HG03175 (cell line): Measurements from ENCODE around the gene WAPL.

Experiments used
- ATAC-seq: cut with Tn5 transposase; IDR thresholded peaks from one replicate; pipeline ENCODE4 v1.9.1; 2021; ENCODE audit warnings: mild to moderate bottlenecking, moderate library complexity; ENCODE audit not compliant: unreplicated experiment

WAPL gene

GRCh38 chr10:86524225-86524962, 2.8 kb upstream of the WAPL start:
- ATAC-seq, result no peak

- no peak for ATAC-seq
Measured at GRCh38 chr10:86523348-86523747, 1.8 kb upstream of the WAPL start.

- no peak for ATAC-seq
Measured at GRCh38 chr10:86522510-86522855, 891 bp upstream of the WAPL start.

- ATAC-seq, result peak; percentile 22
Measured at GRCh38 chr10:86520871-86521677, 518 bp downstream of the WAPL start.

- ATAC-seq, result no peak
Measured at GRCh38 chr10:86518781-86519180, 2.8 kb downstream of the WAPL start.

GRCh38 chr10:86512137-86512536, 9.5 kb downstream of the WAPL start:
- no peak for ATAC-seq

- ATAC-seq, result no peak
Measured at GRCh38 chr10:86511027-86511865, 10.3 kb downstream of the WAPL start.

GRCh38 chr10:86509145-86509544, 12.4 kb downstream of the WAPL start:
- no peak for ATAC-seq

GRCh38 chr10:86508217-86508616, 13.4 kb downstream of the WAPL start:
- no peak for ATAC-seq

- no peak for ATAC-seq
Measured at GRCh38 chr10:86506499-86506898, 15.1 kb downstream of the WAPL start.

GRCh38 chr10:86506062-86506461, 15.5 kb downstream of the WAPL start:
- ATAC-seq, result no peak

- no peak for ATAC-seq
Measured at GRCh38 chr10:86504510-86504909, 17.1 kb downstream of the WAPL start.

GRCh38 chr10:86500846-86501245, 20.7 kb downstream of the WAPL start:
- no peak for ATAC-seq

- ATAC-seq, result no peak
Measured at GRCh38 chr10:86498598-86498997, 23.0 kb downstream of the WAPL start.

- no peak for ATAC-seq
Measured at GRCh38 chr10:86497621-86498020, 24.0 kb downstream of the WAPL start.

- ATAC-seq, result no peak
Measured at GRCh38 chr10:86489960-86490612, 31.5 kb downstream of the WAPL start.

GRCh38 chr10:86489071-86489810, 32.4 kb downstream of the WAPL start:
- ATAC-seq, result no peak

GRCh38 chr10:86486856-86487255, 34.7 kb downstream of the WAPL start:
- no peak for ATAC-seq

GRCh38 chr10:86483664-86484063, 37.9 kb downstream of the WAPL start:
- ATAC-seq, result no peak

- ATAC-seq, result no peak
Measured at GRCh38 chr10:86481761-86482160, 39.8 kb downstream of the WAPL start.
